KMS-11 (cell line): ENCODE results near the gene SLC6A6.

Experiments used
- H2AFZ ChIP-seq: fragments of 200-600 bp; sonication (generic); 2 replicates; pipeline ENCODE4 v1.6.1; 2016; ENCODE audit warnings: antibody characterized with exemption, mixed run types, low read depth
- H3K27ac ChIP-seq: fragments of 200-600 bp; sonication (generic); 2 replicates; pipeline ENCODE4 v1.6.1; 2016; ENCODE audit warnings: mild to moderate bottlenecking, mixed run types
- H3K27me3 ChIP-seq: fragments of 200-600 bp; sonication (generic); 2 replicates; pipeline ENCODE4 v1.6.1; 2017; ENCODE audit warnings: mild to moderate bottlenecking, low read depth, mixed run types, moderate library complexity; ENCODE audit not compliant: insufficient read depth
- H3K36me3 ChIP-seq: fragments of 200-600 bp; sonication (generic); 2 replicates; pipeline ENCODE4 v1.6.1; 2017; ENCODE audit warnings: mild to moderate bottlenecking, mixed run types; ENCODE audit not compliant: insufficient read depth
- H3K4me1 ChIP-seq: fragments of 200-600 bp; sonication (generic); 2 replicates; pipeline ENCODE4 v1.6.1; 2016; ENCODE audit warnings: mild to moderate bottlenecking, low read depth, mixed run types; ENCODE audit not compliant: poor library complexity, severe bottlenecking
- H3K4me2 ChIP-seq: fragments of 200-600 bp; sonication (generic); 2 replicates; pipeline ENCODE4 v1.7.0; 2016; ENCODE audit warnings: mild to moderate bottlenecking, mixed run types
- H3K4me3 ChIP-seq: fragments of 200-600 bp; sonication (generic); IDR thresholded peaks from 2 replicates; pipeline ENCODE4 v1.6.1; 2017; ENCODE audit warnings: low read depth, low read length, mixed read lengths; ENCODE audit not compliant: insufficient read depth
- H3K79me2 ChIP-seq: fragments of 200-600 bp; sonication (generic); 2 replicates; pipeline ENCODE4 v1.6.1; 2016; ENCODE audit warnings: low read depth, mixed run types; ENCODE audit not compliant: insufficient read depth
- H3K9ac ChIP-seq: fragments of 200-600 bp; sonication (generic); 2 replicates; pipeline ENCODE4 v1.6.1; 2016; ENCODE audit warnings: mild to moderate bottlenecking, mixed run types
- H4K20me1 ChIP-seq: fragments of 200-600 bp; sonication (generic); 2 replicates; pipeline ENCODE4 v1.6.1; 2016; ENCODE audit warnings: mild to moderate bottlenecking, mixed run types; ENCODE audit not compliant: insufficient read depth
- TF ChIP-seq, protein P1 (sequence below): fragments of 200-600 bp; sonication (generic); conservative IDR thresholded peaks from 2 replicates; pipeline ENCODE4 v1.6.1; 2017; ENCODE audit warnings: low read depth, mild to moderate bottlenecking, antibody characterized with exemption, low read length, moderate library complexity, mixed read lengths

The SLC6A6 gene

DNA sequence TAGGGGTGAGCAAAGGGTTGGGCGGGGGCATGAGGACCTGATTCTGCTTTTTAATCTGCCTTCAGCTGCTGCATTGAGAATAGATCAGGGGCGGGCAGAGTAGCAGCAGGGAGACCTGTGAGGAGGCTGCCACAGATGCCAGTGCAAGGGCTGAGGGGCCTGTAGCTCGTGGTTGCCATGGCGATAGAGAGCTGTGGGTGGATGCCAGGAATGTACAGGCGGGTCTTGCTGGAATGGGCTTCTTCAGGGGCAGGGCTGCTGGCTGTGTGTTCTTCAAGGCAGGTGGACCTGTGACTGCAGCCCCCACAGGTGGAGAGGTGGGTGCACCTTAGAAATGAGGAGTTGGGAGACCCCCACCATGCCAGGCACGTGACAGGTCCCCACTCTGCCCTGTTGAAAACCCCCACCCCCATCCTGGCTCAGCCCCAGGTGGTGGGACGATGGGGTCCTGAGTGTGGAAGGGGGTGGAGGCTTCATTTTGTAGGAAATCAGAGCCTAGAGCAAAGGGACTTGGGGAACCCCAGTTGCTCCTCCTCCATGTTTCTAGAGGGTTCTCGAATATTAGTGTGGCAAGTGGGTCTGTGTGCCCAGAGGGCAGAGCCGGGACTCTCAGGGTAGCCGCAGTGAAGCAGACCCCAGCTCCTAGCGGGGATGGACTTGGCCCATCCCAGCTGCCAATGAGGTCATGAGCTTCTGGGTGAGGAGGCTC is 38.3 kb downstream of the SLC6A6 start:
- H3K79me2 ChIP-seq: no peaks in the 10 kb centered on the region
- no peak overlapping the region for H2AFZ ChIP-seq
- no peak overlapping the region for H3K4me2 ChIP-seq
- H3K36me3 ChIP-seq: no peaks in the 10 kb centered on the region
- no peak overlapping the region for H3K9ac ChIP-seq
- H3K27ac ChIP-seq: no peak overlapping the region
- H3K4me3 ChIP-seq: no peak overlapping the region
- H3K27me3 ChIP-seq: no peaks in the 10 kb centered on the region
- peaks cover 13% of the 10 kb centered on the region for H3K4me1 ChIP-seq
- TF ChIP-seq, protein P1, sequence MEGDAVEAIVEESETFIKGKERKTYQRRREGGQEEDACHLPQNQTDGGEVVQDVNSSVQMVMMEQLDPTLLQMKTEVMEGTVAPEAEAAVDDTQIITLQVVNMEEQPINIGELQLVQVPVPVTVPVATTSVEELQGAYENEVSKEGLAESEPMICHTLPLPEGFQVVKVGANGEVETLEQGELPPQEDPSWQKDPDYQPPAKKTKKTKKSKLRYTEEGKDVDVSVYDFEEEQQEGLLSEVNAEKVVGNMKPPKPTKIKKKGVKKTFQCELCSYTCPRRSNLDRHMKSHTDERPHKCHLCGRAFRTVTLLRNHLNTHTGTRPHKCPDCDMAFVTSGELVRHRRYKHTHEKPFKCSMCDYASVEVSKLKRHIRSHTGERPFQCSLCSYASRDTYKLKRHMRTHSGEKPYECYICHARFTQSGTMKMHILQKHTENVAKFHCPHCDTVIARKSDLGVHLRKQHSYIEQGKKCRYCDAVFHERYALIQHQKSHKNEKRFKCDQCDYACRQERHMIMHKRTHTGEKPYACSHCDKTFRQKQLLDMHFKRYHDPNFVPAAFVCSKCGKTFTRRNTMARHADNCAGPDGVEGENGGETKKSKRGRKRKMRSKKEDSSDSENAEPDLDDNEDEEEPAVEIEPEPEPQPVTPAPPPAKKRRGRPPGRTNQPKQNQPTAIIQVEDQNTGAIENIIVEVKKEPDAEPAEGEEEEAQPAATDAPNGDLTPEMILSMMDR: no peak
- no peaks in the 10 kb centered on the region for H4K20me1 ChIP-seq

DNA sequence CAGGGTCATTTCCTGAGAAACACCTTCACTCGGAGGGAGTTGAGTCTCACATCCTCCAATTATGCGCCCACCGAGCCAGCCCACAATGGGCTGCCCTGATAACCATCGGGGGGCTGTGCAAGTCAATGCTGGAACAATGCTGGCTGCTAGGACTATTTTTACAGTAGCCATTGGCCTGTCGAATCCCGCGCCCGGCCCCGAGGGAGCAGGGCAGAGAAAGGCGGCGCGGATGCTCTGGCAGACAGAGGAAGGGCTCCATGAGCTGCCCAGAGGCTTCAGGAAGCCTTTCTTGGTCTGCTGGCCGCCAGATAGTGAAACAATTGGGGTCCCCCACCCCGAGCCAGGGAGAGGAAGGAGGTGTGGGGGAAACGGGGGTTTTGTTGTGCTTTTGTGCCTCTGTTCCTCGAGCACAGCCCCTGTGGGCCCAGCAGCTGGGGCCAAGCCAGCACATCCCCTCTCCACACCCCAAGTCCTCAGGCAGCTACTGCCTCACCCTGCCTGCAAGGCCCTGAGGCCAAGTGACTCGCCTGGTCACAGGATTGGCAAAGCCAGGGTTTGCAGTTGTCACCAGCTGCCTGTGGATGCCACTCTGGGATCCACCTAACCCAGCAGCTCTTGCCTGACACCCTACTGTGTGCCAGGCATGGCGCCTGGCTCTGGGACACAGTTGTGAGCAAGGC is 39.0 kb downstream of the SLC6A6 start:
- Histone ChIP-seq H3K36me3 (no peaks in the 10 kb centered on the region), H3K4me2 (no peak overlapping the region), H3K79me2 (no peaks in the 10 kb centered on the region), H4K20me1 (no peaks in the 10 kb centered on the region), H3K27me3 (no peaks in the 10 kb centered on the region), H2AFZ (no peak overlapping the region), H3K4me3 (no peak overlapping the region), H3K27ac (no peak overlapping the region), H3K4me1 (peaks cover 6% of the 10 kb centered on the region), H3K9ac (no peak overlapping the region)
- TF ChIP-seq, protein P1: no peak

DNA sequence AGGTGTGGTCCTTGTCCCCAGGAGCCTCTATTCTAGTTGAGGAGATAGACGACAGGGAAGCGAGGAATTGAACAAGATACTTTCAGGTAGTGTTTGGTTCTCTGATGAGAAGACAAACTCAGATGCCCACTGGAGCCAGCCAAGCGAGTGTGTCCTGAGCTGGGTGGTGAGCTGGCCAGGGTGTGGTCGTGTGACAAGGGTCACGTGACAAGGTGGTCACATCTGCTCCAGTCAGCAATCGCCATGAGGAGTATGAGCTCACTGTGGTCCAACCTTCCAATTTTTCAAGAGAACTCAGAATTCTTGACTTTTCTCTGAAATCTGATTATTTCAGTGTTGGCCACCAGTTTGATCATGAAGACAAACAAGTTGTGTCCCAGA is 39.5 kb downstream of the SLC6A6 start:
- H3K4me1 ChIP-seq: peaks cover under 1% of the 10 kb centered on the region

DNA sequence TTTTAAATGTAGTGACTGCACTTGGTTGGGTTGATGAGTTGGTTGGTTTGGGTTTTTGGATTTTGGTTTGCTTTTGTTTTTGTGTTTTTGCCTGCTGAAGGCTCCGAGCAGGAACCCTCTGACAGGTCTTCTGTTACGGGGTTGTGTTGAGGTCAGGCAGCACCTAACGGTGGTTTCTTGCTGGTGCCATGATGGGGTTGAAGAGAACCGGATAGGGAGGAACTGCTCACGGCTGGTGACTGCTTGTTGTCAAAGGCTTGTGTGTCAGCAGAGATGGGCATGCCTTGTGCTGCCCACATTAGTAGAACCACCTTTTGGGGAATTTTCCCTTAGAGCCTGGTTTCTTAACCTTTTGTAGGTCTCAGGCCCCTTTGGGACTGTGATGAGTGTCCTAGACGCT is 42.0 kb downstream of the SLC6A6 start:
- TF ChIP-seq, protein P1: no peak
- H3K79me2 ChIP-seq: no peaks in the 10 kb centered on the region

More for the DNA sequence above, 39.5 kb downstream of the SLC6A6 start:
- H3K4me2 ChIP-seq: no peak overlapping the region
- no peaks in the 10 kb centered on the region for H4K20me1 ChIP-seq
- H2AFZ ChIP-seq: no peak overlapping the region
- no peaks in the 10 kb centered on the region for H3K79me2 ChIP-seq
- no peak overlapping the region for H3K9ac ChIP-seq
- H3K27ac ChIP-seq: no peak overlapping the region
- TF ChIP-seq, protein P1: no peak
- H3K36me3 ChIP-seq: no peaks in the 10 kb centered on the region
- no peak overlapping the region for H3K4me3 ChIP-seq
- H3K27me3 ChIP-seq: no peaks in the 10 kb centered on the region

More for the DNA sequence above, 42.0 kb downstream of the SLC6A6 start:
- H3K27me3 ChIP-seq: no peaks in the 10 kb centered on the region
- H3K27ac ChIP-seq: no peak overlapping the region
- no peaks in the 10 kb centered on the region for H4K20me1 ChIP-seq
- no peak overlapping the region for H3K9ac ChIP-seq
- H3K4me1 ChIP-seq: no peaks in the 10 kb centered on the region
- H2AFZ ChIP-seq: no peak overlapping the region
- no peak overlapping the region for H3K4me2 ChIP-seq
- no peaks in the 10 kb centered on the region for H3K36me3 ChIP-seq
- no peak overlapping the region for H3K4me3 ChIP-seq
